Stimulated activated CD8-positive, alpha-beta memory T cell treated with anti-CD3 and anti-CD28 coated beads, Interleukin-15, amount 100 ng/mL, for 1 hour (primary cell): ENCODE results near the gene HS1BP3.

Source experiments
- DNase-seq: peaks from one replicate; pipeline ENCODE4 v3.0.0-alpha.2; 2020; ENCODE audit warnings: low read depth

HS1BP3 gene

DNA sequence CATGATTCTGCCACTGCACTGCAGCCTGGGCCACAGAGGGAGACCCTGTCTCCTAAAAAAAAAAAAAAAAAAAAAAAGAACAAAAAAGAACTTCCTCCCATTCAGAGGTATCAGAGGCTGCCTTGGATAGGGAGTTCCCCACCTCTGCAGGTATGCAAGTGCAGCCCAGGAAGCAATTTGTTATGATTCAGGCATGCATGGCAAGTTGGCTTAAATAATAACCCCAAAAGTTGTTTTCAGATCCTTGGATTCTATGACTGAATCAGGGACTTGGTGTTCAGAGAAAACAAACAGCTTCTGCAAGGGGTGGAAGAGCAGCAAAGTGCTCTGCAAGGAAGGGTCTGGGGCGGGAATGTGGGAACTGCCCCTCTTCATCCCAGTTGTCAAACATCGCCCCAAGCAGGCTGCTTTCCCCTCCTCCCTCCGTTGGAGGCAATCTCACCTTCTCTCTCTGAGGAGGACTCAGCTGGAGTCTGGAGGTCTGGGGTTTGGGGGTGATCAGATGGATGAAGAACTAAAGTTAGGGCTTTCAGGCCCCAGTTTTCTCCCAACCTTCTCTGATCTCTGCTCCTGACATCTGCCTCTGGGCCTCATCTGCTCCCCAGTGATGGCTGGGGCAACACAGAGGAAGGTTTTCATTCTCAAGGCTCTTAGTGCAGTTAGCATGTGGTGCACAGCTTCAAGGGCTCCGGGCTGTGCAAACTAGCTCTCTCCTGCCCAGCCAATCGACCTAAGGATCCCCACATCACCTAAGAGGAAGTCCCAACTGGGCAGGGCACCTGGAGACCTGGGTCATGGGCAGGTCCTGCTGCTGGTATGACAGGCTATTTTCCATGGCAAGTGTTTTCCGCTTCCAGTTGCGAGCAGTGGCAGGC is 12.5 kb upstream of the HS1BP3 start:
- no peak for DNase-seq

DNA sequence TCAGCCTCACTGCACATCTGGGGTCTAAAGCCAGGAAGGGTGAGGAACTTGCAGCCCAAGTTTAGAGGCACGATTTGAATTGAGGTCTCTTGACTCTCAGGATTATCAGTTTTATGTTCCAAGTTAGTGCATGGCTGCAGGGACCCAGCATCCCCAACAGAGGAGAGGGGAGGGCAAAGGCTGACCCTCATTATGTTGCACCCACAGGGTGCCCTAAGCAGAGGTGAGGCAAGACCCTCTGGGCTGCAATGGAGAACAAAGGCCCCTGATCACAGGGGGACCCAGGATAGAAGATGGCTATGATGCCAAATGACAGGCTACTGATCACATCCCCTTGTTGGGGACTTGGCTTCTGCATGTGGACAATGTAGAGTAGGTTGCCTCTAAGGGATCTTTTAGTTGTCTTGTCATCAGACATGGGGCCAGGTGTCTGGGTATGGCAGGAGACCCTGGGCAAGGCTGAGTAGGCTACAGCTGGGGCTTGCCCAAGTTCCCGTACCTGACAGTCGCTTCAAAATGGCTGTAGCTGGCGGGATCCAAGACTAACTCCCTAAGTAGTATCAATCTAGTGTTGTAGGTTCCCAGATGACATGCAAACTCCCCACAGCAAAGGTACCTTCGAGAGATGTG is 11.5 kb upstream of the HS1BP3 start:
- DNase-seq, result no peak

DNA sequence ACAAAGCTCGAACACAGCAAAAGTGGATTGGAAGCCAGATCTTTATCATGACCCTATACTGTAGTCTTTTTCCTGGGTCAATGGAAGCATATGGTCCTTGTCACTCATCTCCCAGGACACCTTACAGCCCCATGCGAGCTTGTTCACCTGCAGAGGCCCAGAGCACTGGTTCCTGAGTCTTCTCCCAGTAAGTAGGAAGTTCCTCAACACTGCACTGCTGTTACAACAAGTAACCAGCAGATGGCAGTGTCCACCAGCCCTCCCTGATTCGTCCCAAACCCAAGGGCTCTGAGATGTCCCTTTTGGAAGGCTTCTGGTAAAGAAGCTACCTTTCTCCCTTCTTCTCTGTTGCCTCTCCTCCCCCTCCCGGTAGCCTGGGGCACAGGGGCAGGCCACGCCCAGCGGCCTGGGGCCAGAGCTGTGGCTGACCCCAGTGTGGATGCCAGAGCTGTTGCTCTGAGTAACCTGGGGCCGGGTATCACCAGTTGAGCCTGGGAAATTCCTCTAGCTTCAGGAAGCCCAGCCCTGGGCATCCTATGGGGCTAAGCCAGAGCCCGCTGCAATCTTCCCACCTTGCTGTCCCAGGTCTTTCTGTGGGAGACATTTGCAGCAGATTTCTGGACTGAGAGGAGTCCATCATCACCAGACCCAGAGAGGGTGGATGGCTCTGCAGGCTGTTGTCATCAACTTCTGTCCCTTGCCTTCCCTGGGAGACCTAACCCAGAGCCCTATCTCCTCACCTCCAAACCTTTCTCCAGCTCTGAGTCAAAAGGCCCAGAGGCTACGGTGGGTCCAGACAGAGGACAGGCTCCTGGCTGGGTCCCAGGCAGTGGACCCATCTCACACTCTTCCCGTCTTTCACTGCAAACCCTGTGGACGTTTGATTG is 10.8 kb upstream of the HS1BP3 start:
- peak; percentile 27 for DNase-seq

DNA sequence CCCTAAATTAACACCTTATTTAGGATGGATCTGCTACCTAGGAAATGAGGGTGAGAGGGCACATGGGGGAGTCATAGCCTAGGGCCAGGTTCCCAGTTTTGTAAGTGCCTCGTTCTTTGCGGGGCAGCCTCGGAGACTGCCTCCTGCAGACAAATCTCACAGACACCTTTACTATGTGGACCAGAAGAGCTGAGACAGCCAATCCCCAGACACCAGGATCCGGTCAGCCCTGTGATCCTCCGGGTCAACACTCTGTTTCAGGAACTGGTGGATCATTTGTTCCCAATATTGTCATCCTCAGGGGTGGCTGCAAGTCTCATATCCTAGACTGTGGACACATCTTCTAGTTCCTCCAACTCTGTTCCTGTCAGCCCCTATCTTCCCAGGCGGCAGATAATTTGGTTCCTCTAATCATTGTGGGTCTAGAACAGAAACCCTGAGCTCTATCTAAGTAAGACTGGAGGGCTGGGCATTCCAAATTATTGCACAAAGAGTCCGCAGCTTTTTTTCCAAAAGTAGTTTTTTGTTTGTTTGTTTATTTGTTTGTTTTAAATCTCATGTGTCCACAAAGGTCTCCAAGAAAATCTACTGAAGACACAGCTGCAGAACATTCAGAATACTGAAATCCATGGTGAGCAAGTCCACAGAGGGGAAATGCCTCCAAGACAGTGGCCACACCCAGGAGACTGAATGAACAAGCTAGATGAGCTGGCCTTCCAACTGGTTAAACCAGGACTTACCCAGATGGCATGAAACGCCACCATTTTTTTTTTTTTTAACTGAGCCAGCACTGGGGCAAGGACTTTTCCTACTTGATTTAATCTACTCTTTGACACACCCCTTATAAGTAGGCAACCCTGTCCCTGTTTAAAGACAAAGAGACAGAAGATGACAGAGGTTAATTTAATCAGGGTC is 9.9 kb upstream of the HS1BP3 start:
- DNase-seq, result no peak

DNA sequence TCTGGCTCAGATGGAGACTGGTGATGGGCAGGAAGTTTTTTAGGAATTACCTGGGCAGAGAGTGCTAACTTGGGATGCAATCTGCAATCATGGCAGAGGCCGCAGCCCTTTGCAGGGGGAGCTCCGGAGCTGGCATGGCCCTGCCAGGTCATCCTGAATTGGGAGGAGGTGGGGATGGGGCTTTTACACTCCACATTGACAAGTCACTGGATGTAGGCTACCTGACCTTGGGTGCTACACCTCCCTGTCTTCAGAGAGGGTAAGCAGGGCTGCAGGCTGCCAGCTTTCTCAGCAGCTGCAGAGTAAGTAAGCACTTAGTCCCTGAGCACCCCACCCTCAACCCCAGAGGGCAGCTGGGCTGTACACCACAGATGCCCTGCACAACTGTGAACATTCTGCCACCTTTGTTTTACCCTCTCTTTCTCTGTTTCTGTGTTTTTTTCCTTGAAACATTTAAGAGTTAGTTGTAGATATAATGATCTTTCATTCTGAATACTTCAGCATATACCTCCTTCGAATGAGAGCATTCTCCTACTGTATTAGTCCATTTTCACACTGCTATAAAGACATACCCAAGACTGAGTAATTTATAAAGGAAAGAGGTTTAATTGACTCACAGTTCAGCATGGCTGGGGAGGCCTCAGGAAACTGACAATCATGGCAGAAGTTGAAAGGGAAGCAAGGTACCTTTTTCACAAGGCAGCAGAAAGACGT is 6.8 kb upstream of the HS1BP3 start:
- DNase-seq, result no peak

DNA sequence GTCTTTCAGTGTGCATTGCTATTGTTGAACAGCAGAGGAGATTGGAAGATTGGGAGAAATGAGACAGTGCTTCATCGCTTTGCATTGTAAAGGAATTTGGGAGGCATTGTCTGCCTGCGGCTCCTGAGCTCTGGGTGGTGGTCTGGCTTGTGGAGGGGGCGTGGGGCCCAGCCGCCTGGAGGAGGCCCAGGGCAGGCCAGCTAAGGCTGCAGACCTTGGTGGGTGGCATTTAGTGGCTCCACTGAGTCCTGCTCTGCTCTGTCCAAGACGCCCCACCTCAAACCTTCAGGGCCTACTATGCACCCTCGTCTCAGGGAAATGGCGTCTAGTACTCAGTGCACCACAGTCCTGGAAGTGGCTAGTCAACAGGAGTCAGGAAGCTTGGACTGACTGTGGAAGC is 5.7 kb upstream of the HS1BP3 start:
- no peak for DNase-seq

DNA sequence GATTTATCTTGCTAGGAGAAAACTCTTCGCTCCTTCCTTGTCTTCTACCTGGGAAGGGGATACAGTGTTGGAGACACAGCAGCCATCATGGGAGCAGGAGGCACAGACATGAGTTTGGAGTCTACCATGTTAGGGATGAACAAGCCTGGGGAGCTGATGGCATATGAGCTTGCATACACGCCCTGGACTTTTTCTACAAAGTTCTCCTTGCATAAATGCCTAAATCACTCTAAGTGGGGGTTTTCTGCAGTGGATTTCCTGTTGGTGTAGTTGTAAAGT is 3.6 kb upstream of the HS1BP3 start:
- DNase-seq, result no peak

DNA sequence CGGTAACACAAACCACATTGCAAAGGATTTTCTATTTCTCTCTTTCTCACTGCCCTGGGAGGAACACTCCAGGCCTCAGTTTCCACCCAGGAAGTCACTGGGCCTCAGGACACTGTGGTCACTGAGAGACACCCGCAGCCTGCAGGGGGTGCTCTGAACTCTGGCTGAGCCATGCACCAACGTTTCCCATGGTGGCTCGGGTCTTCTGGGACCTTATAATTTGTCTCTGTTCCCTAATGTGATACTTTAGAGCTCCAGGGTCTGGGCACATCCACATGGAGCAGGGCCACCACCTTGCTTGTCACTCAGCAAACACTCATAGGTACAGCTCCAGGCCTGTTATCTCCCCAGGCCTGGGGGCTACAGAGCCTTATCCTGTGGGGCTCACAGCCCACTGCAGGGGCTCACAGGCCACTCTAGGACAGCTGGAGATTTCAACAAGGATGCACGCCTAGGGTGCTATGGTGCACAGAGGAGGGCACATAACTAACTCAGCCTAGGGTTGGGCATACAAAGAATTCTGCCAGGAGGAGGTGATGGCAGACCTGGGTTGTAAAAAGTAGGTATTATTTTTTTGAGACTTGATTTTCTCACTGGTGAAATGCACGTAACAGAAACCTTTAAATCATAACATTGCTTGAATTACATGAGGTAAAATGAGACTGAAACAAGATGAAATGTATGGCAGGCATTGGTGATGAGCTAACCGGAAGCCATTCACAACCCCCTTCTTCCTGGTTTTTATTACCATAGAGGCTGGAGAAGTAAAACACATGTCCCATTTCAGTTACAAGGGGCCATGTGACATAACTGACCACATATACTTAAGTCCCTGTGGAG is 3.0 kb upstream of the HS1BP3 start:
- no peak for DNase-seq

DNA sequence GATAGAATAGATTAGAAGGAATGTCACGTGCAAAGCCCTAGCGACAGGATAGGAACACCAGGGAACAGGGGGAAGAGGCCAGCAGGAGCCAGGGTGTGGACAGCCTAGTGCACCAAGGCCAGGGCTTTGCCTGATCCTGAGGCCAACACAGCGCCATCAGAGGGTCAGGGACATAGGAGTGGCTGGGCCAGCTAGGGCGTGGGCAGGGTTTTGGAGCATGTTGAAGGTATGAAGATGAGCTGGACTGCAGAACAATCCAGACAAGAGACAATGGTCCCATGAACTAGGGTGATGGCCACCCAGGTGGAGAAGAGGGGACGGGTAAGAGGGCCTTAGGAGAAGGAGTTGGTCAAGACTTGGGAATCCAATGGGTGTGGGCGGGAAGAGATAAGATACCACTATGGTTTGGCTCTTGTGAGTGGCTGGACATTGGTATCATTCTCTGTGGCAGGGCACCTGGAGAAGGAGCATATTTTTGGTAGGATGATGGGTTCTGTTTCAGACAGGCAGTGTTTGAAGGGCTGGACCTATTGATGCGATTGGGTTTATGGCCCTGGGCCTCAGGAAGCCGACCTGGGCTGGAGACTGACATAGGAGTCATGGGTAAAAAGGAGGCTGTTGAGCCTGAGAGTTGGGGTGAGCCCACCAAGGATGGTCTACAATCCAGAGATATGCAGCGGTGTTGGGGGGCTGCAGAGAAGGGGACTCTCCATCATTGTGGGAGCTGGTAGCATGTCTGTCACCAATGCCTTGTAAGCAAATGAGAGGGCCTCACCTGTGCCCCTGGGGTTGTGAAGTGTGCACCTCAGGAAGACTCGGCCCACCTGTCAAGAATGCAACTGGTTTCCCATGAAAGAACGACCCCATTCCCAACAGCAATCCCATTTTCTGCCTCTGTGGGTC is 2.0 kb upstream of the HS1BP3 start:
- no peak for DNase-seq

DNA sequence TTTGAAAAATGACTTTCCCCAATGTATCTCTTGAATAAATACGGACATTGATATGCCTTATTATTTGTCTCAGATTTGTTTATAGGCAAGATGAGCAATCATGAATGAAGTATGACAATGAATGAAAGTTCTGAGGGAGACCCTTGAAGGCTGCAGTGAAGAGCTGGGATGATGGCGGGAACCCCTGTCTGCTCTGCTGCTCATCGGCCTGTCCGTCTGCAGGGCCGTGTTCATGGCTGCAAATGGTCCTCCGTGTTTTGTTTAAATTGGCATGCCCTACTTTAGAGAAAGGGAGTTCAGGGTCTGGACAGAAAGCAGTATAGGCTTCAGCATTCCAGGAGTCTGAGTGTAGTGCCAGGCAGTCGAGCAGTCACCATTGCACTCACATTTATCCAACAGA is 1.2 kb upstream of the HS1BP3 start:
- no peak for DNase-seq

DNA sequence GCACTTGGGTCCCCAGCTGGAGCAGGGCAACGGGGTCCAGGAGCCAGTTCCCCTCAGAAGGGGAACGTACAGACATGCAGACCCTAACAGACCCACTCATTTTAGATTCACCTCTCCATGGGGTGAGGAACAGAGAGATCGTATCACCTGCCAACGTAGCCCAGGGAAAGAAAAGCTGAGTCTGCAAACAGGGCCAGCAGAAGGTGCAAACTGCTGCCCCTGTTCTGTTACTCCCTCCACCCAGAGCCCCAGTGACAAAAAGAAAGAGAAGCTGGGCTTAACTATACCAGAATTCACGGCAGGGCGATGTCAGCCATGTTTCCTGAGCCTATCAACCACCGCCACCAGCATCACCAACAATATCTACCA is 817 bp upstream of the HS1BP3 start:
- no peak for DNase-seq

DNA sequence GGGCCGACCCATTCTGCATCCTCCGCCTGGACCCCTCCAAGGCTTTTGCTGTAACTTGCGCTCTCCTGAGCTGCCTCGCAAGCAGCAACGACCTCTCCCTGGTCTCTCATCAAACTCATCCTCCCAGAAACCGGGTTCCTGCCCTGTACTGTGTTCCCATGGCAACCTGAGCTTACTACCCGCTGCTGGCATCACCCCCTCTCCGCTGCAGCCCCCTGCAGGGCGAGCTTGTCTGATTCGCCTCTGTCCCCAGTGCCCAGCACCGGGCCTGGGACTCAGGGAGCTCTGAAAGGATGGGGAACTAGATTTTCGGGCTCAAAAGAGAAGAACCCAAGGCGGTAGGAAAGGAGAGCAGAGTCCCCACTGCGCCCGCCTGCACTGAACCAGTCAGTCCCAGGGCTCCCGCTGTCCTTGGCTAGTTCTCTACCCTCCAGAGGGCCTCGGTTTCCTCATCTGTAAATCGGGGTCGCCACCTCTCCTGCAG is 463 bp downstream of the HS1BP3 start:
- DNase-seq, result no peak

DNA sequence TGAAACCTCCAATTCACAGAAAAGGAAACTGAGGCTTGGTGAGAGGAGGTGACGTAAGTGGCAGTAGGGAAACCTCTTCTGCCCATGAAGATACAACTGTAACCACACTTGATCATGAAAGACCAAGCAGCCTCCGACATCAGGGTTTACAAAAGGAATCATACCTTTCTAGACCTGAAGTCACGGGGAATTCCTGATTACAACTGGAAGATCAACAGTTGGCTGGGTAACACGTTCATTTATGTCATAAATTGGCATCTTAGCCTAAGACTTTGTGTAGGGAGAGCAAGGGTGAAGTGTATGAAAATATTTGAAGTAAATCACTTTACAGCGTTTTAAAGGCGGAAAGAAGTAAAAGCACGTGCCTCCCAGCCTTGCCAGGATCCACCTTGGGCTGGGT is 922 bp downstream of the HS1BP3 start:
- DNase-seq, result no peak

DNA sequence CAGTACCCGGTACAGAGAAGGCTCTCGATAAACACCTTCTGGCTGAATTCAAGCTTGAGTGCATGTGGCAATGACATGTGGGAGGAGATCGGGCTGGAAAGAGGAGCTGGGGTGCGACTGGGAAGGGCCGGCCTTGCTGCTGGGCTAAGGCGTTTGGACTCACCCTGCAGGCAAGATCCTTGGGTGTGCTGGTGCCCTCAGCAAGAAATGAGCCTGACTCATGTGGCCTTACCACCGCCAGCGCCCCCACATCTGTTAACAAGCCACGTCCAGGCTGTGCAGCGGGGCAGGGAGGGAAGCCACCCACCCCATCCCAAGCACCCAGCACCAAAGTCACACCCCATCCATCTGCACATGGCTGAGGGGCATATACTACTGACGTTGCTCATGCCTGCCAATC is 1.3 kb downstream of the HS1BP3 start:
- no peak for DNase-seq

DNA sequence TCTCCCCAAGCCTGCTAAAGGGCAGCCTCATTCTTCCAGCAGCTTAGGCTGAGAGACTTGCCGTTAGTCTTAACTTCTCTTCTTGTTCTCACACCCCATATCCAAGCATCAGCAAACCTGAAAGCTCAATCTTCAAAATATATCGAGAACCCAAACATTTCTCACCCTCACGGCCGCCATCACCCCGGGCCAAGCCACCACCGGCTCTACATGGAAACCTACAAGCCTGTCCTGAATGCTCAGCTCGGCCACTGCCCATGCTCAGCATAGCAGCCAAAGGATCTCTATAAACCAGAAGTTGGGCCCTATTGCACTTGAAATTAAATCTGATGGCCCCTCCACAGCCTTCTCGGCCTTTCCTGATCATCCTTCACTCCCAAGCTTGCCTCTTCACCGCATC is 2.1 kb downstream of the HS1BP3 start:
- no peak for DNase-seq

DNA sequence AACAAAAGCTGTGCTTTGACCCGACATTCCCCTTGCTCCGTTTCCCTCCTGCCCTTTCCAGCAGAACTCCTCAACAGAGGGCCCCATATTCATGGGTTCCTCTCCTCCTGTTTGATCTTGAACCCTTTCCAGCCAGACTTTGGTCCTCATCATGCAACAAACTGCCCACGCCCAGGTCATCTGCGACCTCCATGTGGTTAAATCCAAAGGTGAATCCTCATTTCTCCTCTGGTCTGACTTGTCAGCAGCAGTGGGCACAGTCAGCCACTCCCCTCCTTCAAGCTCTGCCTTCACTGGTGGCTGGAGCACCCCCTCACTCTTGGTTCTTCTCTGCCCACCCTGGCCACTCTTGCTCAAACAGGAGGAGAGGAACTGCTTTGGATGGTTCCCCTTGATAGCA is 2.7 kb downstream of the HS1BP3 start:
- no peak for DNase-seq

DNA sequence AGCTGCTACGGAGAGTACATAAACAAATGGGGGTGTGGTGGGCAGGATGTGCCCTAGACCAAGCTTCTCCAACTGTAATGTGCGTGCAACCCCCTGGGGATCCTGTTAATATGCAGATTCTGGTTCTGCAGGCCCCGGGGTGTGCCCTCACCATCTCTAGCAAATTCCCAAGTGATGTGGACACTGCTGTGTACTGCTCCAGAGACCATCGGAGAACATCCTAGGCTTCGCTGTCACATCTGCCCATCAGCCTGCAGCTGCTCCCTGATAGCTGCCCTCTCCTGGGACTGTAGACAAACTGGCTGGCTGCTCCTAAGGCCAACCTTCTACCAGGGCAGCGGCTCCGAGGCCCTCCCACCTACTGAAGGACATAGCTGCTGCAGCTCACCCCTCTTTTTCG is 3.2 kb downstream of the HS1BP3 start:
- no peak for DNase-seq

DNA sequence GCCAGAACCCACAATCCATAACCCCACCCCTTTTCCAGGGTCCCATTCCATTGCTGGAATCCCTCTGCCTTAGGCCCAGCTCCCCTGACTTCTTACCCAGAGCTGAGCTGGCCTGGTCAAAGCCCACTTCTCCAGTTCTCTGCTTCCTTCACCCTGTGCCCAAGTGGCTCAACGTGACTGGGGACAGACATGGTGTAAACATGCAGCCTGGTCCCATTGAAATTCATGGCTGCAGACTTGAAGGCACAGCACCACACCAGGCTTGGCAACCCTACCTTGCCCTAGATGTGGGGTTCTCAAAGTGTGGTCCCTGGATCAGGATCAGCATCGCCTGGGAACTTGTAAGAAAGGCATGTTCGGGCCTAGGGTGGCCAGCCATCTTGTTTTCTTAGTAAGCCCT is 3.7 kb downstream of the HS1BP3 start:
- DNase-seq, result no peak

DNA sequence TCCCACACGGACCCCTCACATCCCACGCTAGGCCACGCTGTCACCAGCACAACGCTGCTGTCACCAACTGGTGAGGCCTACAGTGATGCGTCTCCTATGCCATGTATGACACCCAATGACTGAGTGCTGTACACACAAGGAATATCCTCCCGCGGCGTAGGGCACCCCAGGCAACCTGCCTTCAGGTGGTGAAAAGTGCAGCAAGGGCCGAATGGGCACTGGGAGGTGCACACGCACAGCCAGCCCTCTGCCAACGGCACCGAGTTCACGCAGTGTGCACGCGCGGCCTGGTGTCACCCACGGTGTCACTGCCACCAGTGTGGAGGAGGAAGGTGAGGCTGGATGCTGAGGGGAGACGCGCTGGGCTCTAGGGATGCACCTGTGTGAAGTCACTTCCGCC is 4.5 kb downstream of the HS1BP3 start:
- DNase-seq, result no peak
